Pancreas (tissue), 10 donors: ENCODE results near the gene SHANK2. TPM values are rescaled to one million over a fixed set of nuclear protein-coding genes. Genes with fewer than 3 reads are reported as not detected.

Experiments used
- ATAC-seq, 4 donors: fragments of 200-7000 bp; cut with Tn5 transposase; one replicate each; pipeline versions ENCODE4 v1.8.0 to v1.9.1; 2020; ENCODE audit warnings: mild to moderate bottlenecking in 4 of 4, moderate library complexity in 4 of 4
- DNase-seq, 6 donors: peaks; one replicate each; pipeline ENCODE4 v3.0.0-alpha.2; 2020
- FAIRE-seq: peaks from 2 replicates; lab custom pipeline; 2012; peaks lifted over from hg19 to GRCh38; lab: Jason Lieb, UNC
- H3K27ac ChIP-seq, 4 donors: fragments of 200-600 bp; sonication (generic); 1 replicate in 3 of 4; 2 replicates in 1 of 4; pipeline versions ENCODE4 v1.5.0 to v1.8.0; 2020
- H3K27me3 ChIP-seq, 4 donors: fragments of 200-600 bp; one replicate each; pipeline ENCODE4 v1.8.0; 2021
- H3K36me3 ChIP-seq, 3 donors: fragments of 200-600 bp; sonication (generic) in 1 of 3; one replicate each; pipeline versions ENCODE4 v1.5.0 to v1.8.0; 2020 to 2021
- H3K4me1 ChIP-seq, 3 donors: fragments of 200-600 bp; one replicate each; pipeline ENCODE4 v1.8.0; 2021
- H3K4me3 ChIP-seq, 4 donors: fragments of 200-600 bp; sonication (generic) in 2 of 4; one replicate each; pipeline versions ENCODE4 v1.5.0 to v1.8.0; 2020 to 2021
- H3K9me3 ChIP-seq, 4 donors: fragments of 200-600 bp; one replicate each; pipeline ENCODE4 v1.8.0; 2021
- CTCF ChIP-seq, 4 donors: fragments of 200-600 bp; sonication (generic) in 3 of 4; IDR thresholded peaks; one replicate each; pipeline versions ENCODE4 v1.5.0 to v1.8.0; 2021; ENCODE audit warnings: antibody characterized with exemption in 4 of 4
- WGBS, 2 donors: extraction: QIAGEN DNeasy Blood & Tissue Kit; methylation state at CpG; one replicate each; pipeline ENCODE4 v1.1.7; 2013; 5-methylcytosine and 5-hydroxymethylcytosine counted together
- intact Hi-C, 3 donors: fragments of 100-400 bp; cut with DNase I; formaldehyde crosslinking; loops; one replicate each; pipeline versions ENCODE4 v1.11.1 to v1.14.2; 2022
- polyA plus RNA-seq, 2 donors: library from polyadenylated mRNA; stranded (reverse); fragments of 200-250 nt; gene quantifications; one replicate each; pipeline ENCODE4 v1.2.3, GENCODE V29; 2013
- total RNA-seq, 6 donors: library from RNA; stranded (reverse); fragmentation: NEBNext Ultra II Directional in 4 of 6; extraction: Animal tissue kit (Norgen Biotek cat#: 25700) in 4 of 6; gene quantifications; one replicate each; pipeline versions ENCODE4 v1.2.1 to v1.2.4, GENCODE V29; 2021 to 2023
- donor health status: healthy with polysubstance abuse.
- donor health status: DM: no; HTN: no; CAD: no; lungs with moderate emphysema.
- donor health status: DM: no; HTN: no; CAD: no.
- donor health status: control.
- donor health status: control.
- donor health status: Bipolar disorder and iron deficiency.
- donor health status: DM: yes; HTN: yes; CAD: no.
- donor health status: DM: no; HTN: no; CAD: no.
- donor health status: DM: no; HTN: no; CAD: no.
- donor health status: DM: yes; HTN: yes; CAD: no.

The SHANK2 gene
- total and polyA plus RNA-seq, 8 donors: 8.4 to 44.9 (median 28.8) TPM

DNA sequence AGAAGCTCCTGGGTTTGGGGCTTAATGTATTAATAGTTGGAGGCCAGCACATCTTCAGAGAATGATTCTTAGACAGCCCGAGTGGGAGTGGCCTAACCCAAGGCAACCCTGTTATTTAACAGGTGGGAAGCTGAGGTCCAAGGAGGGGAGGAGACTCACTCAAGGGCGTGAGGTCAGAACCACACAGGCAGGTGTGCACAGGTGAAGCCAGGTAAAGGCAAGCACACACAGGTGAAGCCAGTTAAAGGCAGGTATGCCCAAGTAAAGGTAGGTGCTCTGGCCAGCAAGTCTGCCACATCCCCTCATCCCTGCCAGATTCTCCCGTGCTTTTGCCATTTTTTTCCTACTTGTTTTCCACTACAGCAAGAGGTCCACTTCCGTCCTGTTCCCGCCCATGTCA lies 2.9 kb upstream of the SHANK2 start:
- peaks cover 17 to 20% (median 18%) of the 10 kb centered on the region in 3 donors for H3K4me1 ChIP-seq
- H3K36me3 ChIP-seq: no peaks in the 10 kb centered on the region
- DNase-seq (peak in 4 of 6 donors; percentile 71 to 85 (median 76)), FAIRE-seq (no peak), ATAC-seq (peak; percentile 30 to 66 (median 55))
- intact Hi-C loops: loop anchor here in 1 of 3 donors (10.0 kb wide), 1 partner anchor 89 kb away; no protein-coding TSS in a partner anchor
- 31% methylated on average over 5 of the region's 5 CpGs for WGBS, 2 donors
- peak overlapping the region in 2 of 4 donors; percentile 8 to 30 for H3K27ac ChIP-seq
- no peaks in the 10 kb centered on the region for H3K9me3 ChIP-seq
- TF ChIP-seq CTCF (IDR thresholded peaks at IDR 0.05): no peak
- no peaks in the 10 kb centered on the region for H3K27me3 ChIP-seq
- H3K4me3 ChIP-seq: no peak overlapping the region

GRCh38 chr11:71253794-71254193 lies 1.4 kb upstream of the SHANK2 start:
- intact Hi-C loops: loop anchor here in 1 of 3 donors (10.0 kb wide), 1 partner anchor 91 kb away; no protein-coding TSS in a partner anchor
- Histone ChIP-seq H3K27me3 (no peaks in the 10 kb centered on the region), H3K4me3 (no peak overlapping the region), H3K4me1 (peaks cover 17 to 20% (median 18%) of the 10 kb centered on the region in 3 donors), H3K9me3 (no peaks in the 10 kb centered on the region), H3K36me3 (no peaks in the 10 kb centered on the region), H3K27ac (peak overlapping the region; percentile 80 to 93 (median 88))
- 15 to 17% methylated on average over 5 of the region's 5 CpGs for WGBS, 2 donors
- FAIRE-seq (no peak), ATAC-seq (no peak), DNase-seq (no peak)
- no peak for TF ChIP-seq CTCF (IDR thresholded peaks at IDR 0.05)

DNA sequence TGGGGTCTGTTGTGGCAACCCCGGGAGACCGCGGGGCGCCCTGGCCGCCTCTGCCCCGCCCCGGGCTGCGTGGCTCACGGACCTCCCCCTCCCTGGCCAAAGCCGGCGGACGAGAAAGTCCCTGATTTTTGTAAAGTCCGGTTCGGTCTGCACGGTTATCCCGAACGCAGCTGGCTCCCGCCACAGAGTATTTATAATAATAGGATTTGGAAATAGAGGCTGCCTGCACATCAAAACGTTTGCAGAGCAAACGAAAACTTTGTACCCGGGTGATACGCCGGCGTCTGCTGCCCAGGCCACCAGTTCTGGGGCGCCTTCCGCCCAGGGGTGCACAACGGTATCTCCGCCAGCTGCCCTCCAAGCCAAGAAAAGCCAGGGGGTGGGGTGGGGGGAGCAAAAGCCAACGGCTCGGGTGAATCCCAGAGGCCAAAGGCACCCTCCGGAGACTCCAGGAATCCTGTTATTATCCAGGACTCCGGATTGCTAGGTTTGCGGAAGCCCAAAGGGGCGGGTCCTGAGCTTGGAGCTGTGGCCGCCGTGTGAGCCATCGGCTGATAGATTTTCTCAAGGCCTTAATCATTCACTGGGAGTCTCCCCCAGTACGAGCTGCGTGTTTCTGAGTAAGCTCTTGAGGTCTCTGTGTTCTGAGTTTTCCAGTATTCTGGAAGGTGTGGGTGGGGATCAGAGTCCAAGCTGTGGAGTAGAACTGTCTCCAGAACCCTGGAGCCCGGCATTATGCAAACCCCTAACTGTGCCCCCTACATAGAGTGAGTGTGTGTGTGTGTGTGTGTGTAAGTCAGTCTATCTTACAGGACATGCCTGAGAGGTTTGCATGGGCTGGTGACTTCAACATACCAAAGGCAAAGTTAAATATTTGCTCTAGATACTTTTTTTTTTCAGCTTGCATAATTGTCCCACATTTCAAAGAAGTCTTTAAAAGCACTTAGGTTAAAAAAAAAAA lies 673 bp upstream of the SHANK2 start:
- Histone ChIP-seq H3K4me1 (peaks cover 17 to 20% (median 18%) of the 10 kb centered on the region in 3 donors), H3K27ac (peak overlapping the region; percentile 80 to 93 (median 88)), H3K9me3 (no peaks in the 10 kb centered on the region), H3K27me3 (no peaks in the 10 kb centered on the region), H3K4me3 (peak overlapping the region; percentile 62 to 82 (median 68)), H3K36me3 (no peaks in the 10 kb centered on the region)
- FAIRE-seq (no peak), DNase-seq (peak; percentile 68 to 82 (median 74)), ATAC-seq (peak; percentile 54 to 74 (median 72))
- intact Hi-C loops: loop anchor here in 1 of 3 donors (10.0 kb wide), 1 partner anchor 92 kb away; no protein-coding TSS in a partner anchor
- no peak for TF ChIP-seq CTCF (IDR thresholded peaks at IDR 0.05)
- WGBS, 2 donors: 1% methylated on average over 40 of the region's 40 CpGs

- H3K36me3 ChIP-seq: no peaks in the 10 kb centered on the region
- no peaks in the 10 kb centered on the region for H3K9me3 ChIP-seq
- TF ChIP-seq CTCF (IDR thresholded peaks at IDR 0.05): peak; percentile 35 to 41 (median 40)
- ATAC-seq: peak; percentile 44 to 60 (median 54)
- 1% methylated on average over 41 to 59 of the region's 59 CpGs for WGBS, 2 donors
- FAIRE-seq: no peak
- no peaks in the 10 kb centered on the region for H3K27me3 ChIP-seq
- H3K4me3 ChIP-seq: peak overlapping the region; percentile 62 to 82 (median 68)
- peaks cover 17 to 20% (median 18%) of the 10 kb centered on the region in 3 donors for H3K4me1 ChIP-seq
- DNase-seq: peak; percentile 45 to 87 (median 72)
- H3K27ac ChIP-seq: peak overlapping the region; percentile 80 to 93 (median 88)
- intact Hi-C loops: loop anchor here in 1 of 3 donors (10.0 kb wide), 1 partner anchor 93 kb away; no protein-coding TSS in a partner anchor
Observed at GRCh38 chr11:71251761-71252268, 562 bp downstream of the SHANK2 start.
